Hematopoietic multipotent progenitor cell treated with erythropoietin and hydrocortisone succinate and interleukin-3 and kit ligand, for 17 days (in vitro differentiated cells): ENCODE results near the gene KRTAP9-9.
"Not testable (repeated sequence)": the region's sequence is repeated elsewhere in the genome, so short reads cannot be mapped to it uniquely, and the experiment has no call there.

Experiments used
- DNase-seq: peaks from one replicate; pipeline ENCODE4 v3.0.0-alpha.2; 2015; ENCODE audit warnings: low spot score

The KRTAP9-9 gene

DNA sequence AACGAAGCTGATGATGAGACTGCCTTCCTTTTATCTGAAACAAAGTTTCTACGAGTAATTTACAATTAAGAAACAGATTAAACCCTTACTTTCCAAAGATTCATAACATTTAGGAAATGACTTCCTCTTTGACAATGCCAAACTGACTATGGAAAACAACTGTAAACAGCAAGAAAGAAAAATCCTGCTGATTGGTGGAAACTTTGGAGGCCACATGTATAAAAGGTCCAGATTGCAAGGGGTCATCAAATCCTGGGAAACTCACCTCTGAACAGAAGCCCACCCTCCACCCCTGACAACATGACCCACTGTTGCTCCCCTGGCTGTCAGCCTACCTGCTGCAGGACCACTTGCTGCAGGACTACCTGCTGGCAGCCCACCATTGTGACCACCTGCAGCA lies 9.9 kb downstream of the KRTAP9-9 start, which contains the start of gene KRTAP9-6:
TSS of gene KRTAP9-6 (plus strand) at position 301 of the 400 bp plus-strand sequence. CDS start at position 301, 0 bp downstream.
- no peak for DNase-seq

DNA sequence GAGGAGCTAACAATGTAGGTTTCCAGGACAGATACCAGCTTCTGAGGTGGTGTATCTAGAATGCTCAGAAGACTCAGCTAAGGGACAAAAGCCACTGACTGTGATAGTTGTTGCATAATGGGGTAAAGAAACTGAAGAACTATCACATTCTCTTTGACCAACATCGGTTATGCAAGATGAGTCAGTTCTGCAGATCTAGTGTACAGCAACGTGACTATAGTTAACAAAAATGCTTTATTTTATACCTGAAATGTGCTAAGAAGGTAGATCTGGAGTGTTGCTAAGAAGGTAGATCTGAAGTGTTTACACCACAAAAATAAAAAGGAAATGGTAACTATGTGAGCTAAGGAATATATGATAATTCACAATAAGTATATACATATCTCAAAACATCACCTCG lies 12.5 kb downstream of the KRTAP9-9 start:
- DNase-seq, result no peak

DNA sequence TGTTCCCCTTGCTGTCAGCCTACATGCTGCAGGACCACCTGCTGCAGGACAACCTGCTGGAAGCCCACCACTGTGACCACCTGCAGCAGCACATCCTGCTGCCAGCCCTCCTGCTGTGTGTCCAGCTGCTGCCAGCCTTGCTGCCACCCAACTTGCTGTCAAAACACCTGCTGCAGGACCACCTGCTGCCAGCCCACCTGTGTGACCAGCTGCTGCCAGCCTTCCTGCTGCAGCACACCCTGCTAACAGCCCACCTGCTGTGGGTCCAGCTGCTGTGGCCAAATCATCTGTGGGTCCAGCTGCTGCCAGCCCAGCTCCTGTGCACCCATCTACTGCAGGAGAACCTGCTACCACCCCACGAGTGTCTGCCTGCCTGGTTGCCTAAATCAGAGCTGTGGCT lies 16.1 kb downstream of the KRTAP9-9 start:
- DNase-seq, result not testable (repeated sequence)

GRCh38 chr17:41271858-41272257 lies 16.7 kb downstream of the KRTAP9-9 start:
- no peak for DNase-seq

- not testable (repeated sequence) for DNase-seq
Measured at GRCh38 chr17:41275648-41276190, 20.5 kb downstream of the KRTAP9-9 start, which contains the start of gene KRTAP9-7. Gene KRTAP9-7, plus strand, starts transcription at chr17:41275698. Its CDS starts 0 bp downstream, at chr17:41275698.

DNA sequence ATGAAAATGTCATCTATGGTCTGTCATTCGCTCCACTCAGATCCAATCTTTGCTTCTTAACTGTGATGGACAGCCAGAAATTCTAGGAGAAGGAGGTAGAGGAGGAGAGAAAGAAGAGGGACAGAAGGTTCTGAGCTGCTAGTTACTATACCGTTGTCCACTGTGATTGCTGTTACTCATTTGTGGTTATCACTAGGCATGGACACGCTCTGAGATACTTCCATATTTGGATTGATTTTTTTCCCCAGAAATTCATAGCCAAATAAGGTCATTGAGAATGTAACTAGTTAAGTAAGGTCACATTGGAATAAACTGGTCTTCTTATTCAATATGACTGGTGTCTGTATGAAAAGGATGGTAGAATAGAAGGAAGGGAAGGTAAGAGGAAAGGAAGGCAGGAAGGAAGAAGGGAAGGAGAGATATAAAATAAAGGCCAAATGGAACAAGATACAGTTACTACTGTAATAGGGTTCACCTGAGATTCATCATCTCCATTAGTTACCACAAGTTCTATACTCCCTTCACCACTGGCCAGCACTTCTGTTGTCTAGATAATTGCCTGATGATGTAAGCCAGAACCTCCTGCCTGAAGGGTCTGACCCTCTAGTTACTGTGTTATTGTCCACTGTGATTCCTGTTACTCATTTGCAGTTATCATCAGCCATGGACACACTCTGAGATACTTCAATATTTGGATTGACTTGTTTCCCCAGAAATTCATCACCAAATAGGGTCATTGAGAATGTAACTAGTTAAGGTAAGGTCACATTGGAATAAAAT lies 23.2 kb downstream of the KRTAP9-9 start:
- no peak for DNase-seq

- DNase-seq, result no peak
Measured at GRCh38 chr17:41284043-41284442, 28.9 kb downstream of the KRTAP9-9 start.

DNA sequence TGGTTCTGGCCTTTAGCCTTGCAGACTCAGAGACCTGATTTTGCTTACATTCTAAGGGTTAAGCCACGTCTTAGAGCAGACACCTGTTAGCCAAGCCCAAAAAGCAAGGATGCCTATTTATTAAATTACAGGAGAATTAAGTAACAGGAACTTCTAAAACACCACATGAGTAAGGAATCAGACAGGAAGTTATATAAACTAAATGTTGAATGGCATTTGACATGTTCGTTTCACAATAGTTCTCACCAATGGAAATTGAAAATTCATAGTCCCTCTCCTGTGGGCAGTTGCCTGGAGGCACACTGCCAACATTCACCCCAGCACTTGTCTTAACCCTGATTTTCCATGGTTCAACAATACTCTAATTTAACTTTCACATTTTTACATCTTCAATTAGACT lies 29.4 kb downstream of the KRTAP9-9 start:
- DNase-seq, result no peak

DNA sequence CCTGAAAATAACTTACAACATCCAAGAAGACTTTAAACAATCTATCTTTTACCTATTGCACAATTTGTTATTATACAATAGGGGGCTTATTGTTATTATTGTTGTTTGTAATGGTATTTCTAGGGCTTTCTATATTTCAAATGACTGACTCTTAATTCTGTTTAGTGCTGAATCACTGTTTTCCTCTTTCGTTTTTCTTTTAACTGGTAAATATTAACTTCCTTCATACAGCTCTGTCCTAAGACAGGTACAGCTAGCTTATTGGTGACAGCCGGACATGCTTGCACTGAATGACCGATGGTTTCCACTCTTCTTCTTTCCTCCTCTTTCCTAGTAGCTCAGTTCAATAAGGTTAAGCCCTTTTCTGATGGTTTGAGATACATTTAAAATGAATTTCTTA lies 31.9 kb downstream of the KRTAP9-9 start:
- DNase-seq, result no peak

DNA sequence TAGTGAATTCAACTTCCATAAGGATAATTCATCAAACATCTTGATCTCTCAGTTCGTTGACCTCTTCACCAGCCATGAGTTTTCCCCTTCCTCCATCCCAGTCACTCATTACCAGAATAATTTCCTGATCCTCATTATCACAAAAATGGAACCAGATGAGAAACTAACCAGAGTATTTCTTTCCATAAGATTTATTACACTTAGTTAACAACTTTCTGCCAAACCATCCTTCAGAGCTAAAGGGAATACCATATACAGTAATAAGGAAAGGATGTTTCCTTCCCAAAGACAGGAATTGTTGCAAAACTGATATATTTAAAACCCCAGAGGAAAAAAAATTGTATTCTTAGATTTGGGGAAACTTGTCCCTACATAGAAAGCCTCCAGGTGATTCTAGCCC lies 38.8 kb downstream of the KRTAP9-9 start:
- no peak for DNase-seq

- DNase-seq, result no peak
Measured at GRCh38 chr17:41296846-41297245, 41.7 kb downstream of the KRTAP9-9 start.

GRCh38 chr17:41298458-41299135 lies 43.4 kb downstream of the KRTAP9-9 start:
- no peak for DNase-seq

DNA sequence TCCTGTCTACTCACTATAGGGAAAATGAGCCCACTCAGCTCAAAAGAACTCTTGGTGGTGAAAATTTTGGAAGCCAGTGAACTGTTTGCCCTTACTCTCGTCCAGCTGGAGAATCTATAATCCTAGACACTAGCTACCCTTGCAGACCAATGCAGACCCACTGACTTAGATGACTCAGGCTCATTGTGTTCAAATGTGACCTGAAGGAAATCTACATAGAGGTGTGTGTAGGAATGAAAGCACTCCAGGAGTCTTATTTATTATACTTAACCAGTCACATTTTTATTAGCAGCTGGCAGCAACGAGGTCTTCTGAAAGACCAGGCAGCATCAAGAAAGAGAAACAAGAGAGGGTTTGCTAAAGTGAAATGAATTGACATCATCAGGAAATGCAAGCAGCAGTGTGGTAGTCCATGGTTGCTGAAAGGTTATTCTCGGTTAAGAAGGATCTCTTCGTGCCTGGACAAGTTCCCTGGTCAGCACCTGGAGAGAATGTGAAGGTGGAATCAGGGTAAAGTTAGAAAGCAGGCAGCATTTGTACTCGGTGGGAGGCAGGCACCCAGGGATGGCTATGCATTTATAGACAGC lies 46.1 kb downstream of the KRTAP9-9 start:
- DNase-seq, result no peak

DNA sequence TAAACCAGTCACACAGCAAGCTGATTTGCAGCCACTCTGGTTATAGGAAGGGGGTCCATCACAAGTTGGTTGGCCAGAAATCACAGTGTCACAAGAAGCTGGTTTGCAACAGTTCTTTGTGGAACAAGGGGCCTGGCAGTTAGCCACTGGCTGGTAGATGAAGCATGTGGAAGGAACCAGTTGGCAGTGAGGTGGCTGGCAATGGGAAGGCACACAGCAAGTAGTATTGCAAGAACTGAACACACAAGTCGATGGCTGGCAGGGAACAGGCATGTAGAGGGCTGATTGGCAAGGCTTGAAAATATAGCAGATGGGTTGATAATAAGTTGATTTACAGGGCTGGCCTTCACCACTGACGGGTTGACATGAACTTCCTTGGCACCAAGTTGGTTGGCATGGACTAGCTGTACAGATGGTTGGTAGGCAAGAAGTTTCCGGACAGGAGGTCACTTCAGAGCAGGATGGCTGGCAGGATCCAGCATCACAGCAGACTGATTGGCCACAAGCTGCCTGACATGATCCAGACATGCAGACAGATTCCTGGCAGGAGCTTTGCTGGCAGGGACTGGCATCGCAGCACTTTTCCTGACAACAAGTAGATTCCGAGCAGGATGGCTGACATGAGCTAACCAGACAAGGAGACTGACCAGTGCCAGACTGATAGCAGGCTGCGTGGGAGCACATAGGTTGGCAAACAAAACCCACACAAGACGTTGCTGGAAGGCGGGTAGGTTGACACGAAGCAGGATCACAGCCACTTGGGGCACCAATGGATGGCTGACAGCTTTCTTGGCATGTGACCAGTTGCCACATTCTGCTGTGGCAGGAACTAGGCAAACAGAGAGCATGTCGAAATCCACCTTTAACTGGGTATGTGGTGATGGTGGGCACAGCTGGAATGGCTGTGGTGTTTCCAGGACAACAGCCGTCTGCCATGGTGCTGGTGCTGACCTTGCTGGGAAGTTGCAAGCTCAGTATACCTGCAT lies 47.0 kb downstream of the KRTAP9-9 start, which contains the start of gene KRTAP29-1:
TSS of gene KRTAP29-1 (minus strand) at position 936 of the 986 bp plus-strand sequence. CDS start at position 936, 0 bp downstream.
- no peak for DNase-seq

DNA sequence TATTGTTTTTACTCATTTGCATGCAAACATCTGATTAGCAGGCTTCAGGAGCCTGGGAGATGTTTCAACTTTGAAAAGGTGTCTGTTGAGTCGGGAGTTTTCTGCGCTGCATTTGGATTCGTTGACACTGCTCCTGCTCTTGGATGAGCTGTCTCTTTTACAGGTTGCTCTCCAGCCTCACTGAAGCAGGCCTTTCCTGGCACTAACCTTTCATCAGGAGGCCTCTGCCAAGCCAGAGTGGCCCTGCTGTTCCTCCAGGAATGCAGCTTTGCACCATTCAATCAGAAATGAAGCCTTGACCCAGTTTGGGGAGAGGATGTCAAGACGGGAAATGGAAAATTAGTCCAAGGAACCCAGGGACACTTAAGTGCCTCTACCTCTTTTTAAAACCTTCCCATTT lies 47.8 kb downstream of the KRTAP9-9 start:
- no peak for DNase-seq

GRCh38 chr17:41304091-41304490 lies 48.9 kb downstream of the KRTAP9-9 start:
- DNase-seq, result no peak
